CD8-positive, alpha-beta memory T cell (primary cell): Measurements from ENCODE around the gene KCNMA1. TPM values are rescaled to one million over a fixed set of nuclear protein-coding genes. Genes with fewer than 3 reads are reported as not detected.
A peak's percentile ranks its signal among the peaks of the same experiment; 100 is the strongest.

Experiments used
- CTCF ChIA-PET: fragments of 350-600 bp; sonication (Branson Sonifier 250); formaldehyde crosslinking; loops from one replicate; lab custom pipeline; 2021; ENCODE audit warnings: antibody characterized with exemption; lab: Charles Lee
- POLR2A ChIA-PET: fragments of 350-600 bp; sonication (Branson Sonifier 250); formaldehyde crosslinking; loops from one replicate; lab custom pipeline; 2021; ENCODE audit warnings: antibody characterized with exemption; lab: Charles Lee
- DNase-seq, 5 donors: peaks; one replicate each; pipeline versions ENCODE4 v3.0.0 to v3.0.0-alpha.2; 2020 to 2022; ENCODE audit warnings: mixed read lengths in 1 of 5
- H3K27ac ChIP-seq: one replicate; pipeline ENCODE4 v1.7.0; 2013; ENCODE audit warnings: low read depth, mild to moderate bottlenecking, low read length, moderate library complexity
- H3K27me3 ChIP-seq: 2 replicates; pipeline ENCODE4 v1.7.0; 2013; ENCODE audit warnings: low read length, mild to moderate bottlenecking; ENCODE audit not compliant: insufficient read depth, poor library complexity, severe bottlenecking
- H3K36me3 ChIP-seq: 2 replicates; pipeline ENCODE4 v1.7.0; 2013; ENCODE audit warnings: mild to moderate bottlenecking, low read length, moderate library complexity; ENCODE audit not compliant: insufficient read depth
- H3K4me1 ChIP-seq: 2 replicates; pipeline ENCODE4 v1.7.0; 2013; ENCODE audit warnings: mild to moderate bottlenecking, low read length, moderate library complexity; ENCODE audit not compliant: insufficient read depth
- H3K4me3 ChIP-seq: 2 replicates; pipeline ENCODE4 v1.7.0; 2013; ENCODE audit warnings: mild to moderate bottlenecking, low read length
- H3K9me3 ChIP-seq: 2 replicates; pipeline ENCODE4 v1.7.0; 2013; ENCODE audit warnings: mild to moderate bottlenecking, low read length
- H3K27ac Mint-ChIP-seq, 8 donors: one replicate each; pipeline ENCODE4 v1.8.0; 2020 to 2021; ENCODE audit warnings: mixed read lengths in 8 of 8, mild to moderate bottlenecking in 6 of 8, inconsistent platforms in 3 of 8, moderate library complexity in 3 of 8
- H3K27me3 Mint-ChIP-seq, 2 donors: one replicate each; pipeline ENCODE4 v1.8.0; 2020 to 2021; ENCODE audit warnings: mixed read lengths in 2 of 2, mild to moderate bottlenecking in 1 of 2, moderate library complexity in 1 of 2
- H3K36me3 Mint-ChIP-seq, 3 donors: one replicate each; pipeline ENCODE4 v1.8.0; 2020 to 2021; ENCODE audit warnings: mixed read lengths in 3 of 3, inconsistent platforms in 1 of 3, mild to moderate bottlenecking in 1 of 3
- H3K4me1 Mint-ChIP-seq, 3 donors: one replicate each; pipeline ENCODE4 v1.8.0; 2020 to 2021; ENCODE audit warnings: mixed read lengths in 3 of 3, inconsistent platforms in 1 of 3, mild to moderate bottlenecking in 1 of 3
- H3K4me3 Mint-ChIP-seq, 7 donors: one replicate each; pipeline ENCODE4 v1.8.0; 2020 to 2021; ENCODE audit warnings: mixed read lengths in 7 of 7, mild to moderate bottlenecking in 6 of 7, moderate library complexity in 4 of 7, inconsistent platforms in 2 of 7
- H3K9me3 Mint-ChIP-seq, 5 donors: one replicate each; pipeline ENCODE4 v1.8.0; 2020 to 2022; ENCODE audit warnings: mixed read lengths in 5 of 5, mild to moderate bottlenecking in 3 of 5, moderate library complexity in 2 of 5, inconsistent platforms in 1 of 5
- polyA plus RNA-seq: library from polyadenylated mRNA; unstranded; fragments of 300-500 nt; fragmentation: Illumina TruSeq; gene quantifications from one replicate; pipeline ENCODE4 v1.2.3, GENCODE V29; 2021
- total RNA-seq, 2 experiments: library from RNA; stranded (reverse); gene quantifications; one replicate each; pipeline ENCODE4 v1.2.3, GENCODE V29; 2021

KCNMA1 gene
- total and polyA plus RNA-seq, 3 experiments from 2014 or later, result 0.20 to 0.31 TPM; not detected in 1

DNA sequence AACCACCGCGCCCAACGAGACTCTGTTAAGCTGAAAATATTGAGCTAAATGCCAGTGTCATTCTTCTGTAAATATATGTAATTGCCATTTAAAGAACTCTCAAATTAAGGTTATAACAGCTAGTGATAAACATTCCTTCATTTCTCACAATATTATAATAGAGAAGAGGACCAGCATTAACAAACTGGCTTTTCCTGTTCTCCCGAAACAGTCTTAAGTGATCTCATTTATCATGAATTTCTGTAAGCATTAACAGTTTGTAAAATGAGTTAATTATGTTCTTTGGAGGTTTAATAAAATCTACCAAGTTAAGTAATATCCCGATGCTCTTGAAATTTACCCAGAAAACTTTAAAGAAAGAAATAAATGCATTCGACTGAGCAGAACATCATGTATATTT lies 352.8 kb downstream of the KCNMA1 start:
- peaks cover 0 to 12% of the 10 kb centered on the region in 2 donors for H3K27me3 Mint-ChIP-seq
- peaks cover 0 to 9% (median 3%) of the 10 kb centered on the region in 5 donors for H3K9me3 Mint-ChIP-seq
- ChIA-PET CTCF (no interaction called here), POLR2A (no interaction called here)
- Histone ChIP-seq H3K9me3 (no peaks in the 10 kb centered on the region), H3K4me3 (no peak overlapping the region), H3K27me3 (no peaks in the 10 kb centered on the region), H3K27ac (no peak overlapping the region), H3K4me1 (peaks cover under 1% of the 10 kb centered on the region), H3K36me3 (no peaks in the 10 kb centered on the region)
- peaks cover 23 to 34% (median 26%) of the 10 kb centered on the region in 3 donors for H3K4me1 Mint-ChIP-seq
- no peak for DNase-seq
- no peak overlapping the region for H3K4me3 Mint-ChIP-seq
- no peak overlapping the region for H3K27ac Mint-ChIP-seq
- peaks cover 0 to 9% (median 0%) of the 10 kb centered on the region in 3 donors for H3K36me3 Mint-ChIP-seq

DNA sequence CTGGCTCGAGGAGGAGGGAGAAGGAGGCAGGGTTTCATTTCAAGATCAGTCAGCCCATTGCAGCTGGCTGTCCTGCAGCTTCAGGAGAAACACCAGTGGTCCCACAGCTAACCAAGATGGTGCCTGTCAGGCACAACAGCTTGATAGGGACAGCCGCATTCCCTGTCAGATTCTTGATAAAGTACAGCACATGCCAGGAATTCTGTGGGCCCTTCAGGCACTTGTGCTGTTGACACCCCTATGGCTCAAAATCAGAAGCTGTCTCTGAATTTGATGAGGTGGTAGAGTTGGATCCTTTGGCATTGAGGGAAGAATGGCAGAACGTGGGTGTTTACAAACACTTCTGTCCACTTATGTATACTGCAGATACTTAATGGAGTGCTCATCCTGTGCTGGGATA lies 354.3 kb downstream of the KCNMA1 start:
- Mint-ChIP-seq H3K4me3 (no peak overlapping the region), H3K27ac (no peak overlapping the region), H3K27me3 (peaks cover 0 to 12% of the 10 kb centered on the region in 2 donors), H3K4me1 (peaks cover 34 to 39% (median 36%) of the 10 kb centered on the region in 3 donors), H3K36me3 (peaks cover 0 to 17% (median 0%) of the 10 kb centered on the region in 3 donors), H3K9me3 (peaks cover 0 to 10% (median 7%) of the 10 kb centered on the region in 5 donors)
- Histone ChIP-seq H3K27ac (no peak overlapping the region), H3K4me3 (no peak overlapping the region), H3K4me1 (peaks cover 5% of the 10 kb centered on the region), H3K9me3 (no peaks in the 10 kb centered on the region), H3K36me3 (no peaks in the 10 kb centered on the region), H3K27me3 (no peaks in the 10 kb centered on the region)
- DNase-seq, result no peak
- CTCF ChIA-PET, result no interaction called here
- POLR2A ChIA-PET, result interaction anchor here (0.6 kb wide), 1 partner anchor 458 kb away, joined by 5 read pairs; no protein-coding TSS in a partner anchor

DNA sequence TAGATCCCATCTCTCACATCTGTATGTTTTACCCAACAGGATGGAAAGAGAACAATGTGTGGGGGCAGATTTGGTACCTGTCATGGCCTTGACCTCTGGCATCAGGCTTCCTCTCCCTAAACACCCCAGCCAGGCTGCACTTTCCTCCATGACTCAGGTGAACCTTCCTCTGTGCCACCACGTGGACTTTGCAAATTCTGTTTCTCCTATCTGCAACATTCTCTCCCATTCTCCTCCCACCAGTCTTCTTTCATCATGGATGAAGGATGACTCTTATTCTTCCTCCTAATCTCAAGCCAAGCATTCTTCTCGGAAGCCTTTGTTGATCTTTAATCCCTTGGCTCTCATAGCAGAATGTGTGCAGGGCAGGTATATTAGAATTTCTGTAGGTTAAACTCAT lies 355.4 kb downstream of the KCNMA1 start:
- POLR2A ChIA-PET, result no interaction called here
- peaks cover 5% of the 10 kb centered on the region for H3K4me1 ChIP-seq
- peak overlapping the region in 4 of 7 donors; percentile 21 to 66 (median 34) for H3K4me3 Mint-ChIP-seq

DNA sequence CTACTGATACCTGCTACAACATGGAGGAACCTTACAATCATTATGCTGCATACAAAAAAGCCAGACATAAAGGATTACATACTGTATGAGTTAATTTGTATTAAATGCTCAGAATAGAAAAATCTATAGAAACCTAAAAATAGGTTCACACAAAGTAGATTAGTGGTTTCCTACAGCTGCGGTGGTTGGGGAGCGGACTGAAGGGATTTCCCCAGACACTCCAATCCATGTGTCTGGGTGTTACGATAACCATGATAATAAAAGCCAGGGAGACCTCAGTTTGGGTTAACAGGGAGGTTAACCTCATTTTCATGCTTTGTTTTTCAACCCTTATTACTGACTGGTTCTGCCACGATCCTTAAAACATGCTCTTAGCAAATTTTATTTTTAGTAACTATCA lies 355.9 kb downstream of the KCNMA1 start:
- Histone ChIP-seq H3K36me3 (no peaks in the 10 kb centered on the region), H3K27me3 (no peaks in the 10 kb centered on the region), H3K9me3 (no peaks in the 10 kb centered on the region), H3K4me3 (no peak overlapping the region), H3K27ac (no peak overlapping the region), H3K4me1 (peaks cover 5% of the 10 kb centered on the region)
- peaks cover 0 to 12% of the 10 kb centered on the region in 2 donors for H3K27me3 Mint-ChIP-seq
- POLR2A ChIA-PET, result no interaction called here
- CTCF ChIA-PET, result no interaction called here
- peaks cover 0 to 10% (median 7%) of the 10 kb centered on the region in 5 donors for H3K9me3 Mint-ChIP-seq
- peak overlapping the region in 6 of 7 donors; percentile 19 to 66 (median 34) for H3K4me3 Mint-ChIP-seq
- peaks cover 0 to 17% (median 0%) of the 10 kb centered on the region in 3 donors for H3K36me3 Mint-ChIP-seq
- peaks cover 41 to 50% (median 42%) of the 10 kb centered on the region in 3 donors for H3K4me1 Mint-ChIP-seq
- DNase-seq, result peak in 1 of 5 donors; percentile 14
- peak overlapping the region in 1 of 8 donors; percentile 12 for H3K27ac Mint-ChIP-seq

More for the DNA sequence above, 355.4 kb downstream of the KCNMA1 start:
- H3K9me3 Mint-ChIP-seq, result peaks cover 0 to 10% (median 7%) of the 10 kb centered on the region in 5 donors
- no peak overlapping the region for H3K27ac ChIP-seq
- CTCF ChIA-PET, result no interaction called here
- no peaks in the 10 kb centered on the region for H3K9me3 ChIP-seq
- H3K36me3 ChIP-seq, result no peaks in the 10 kb centered on the region
- H3K4me1 Mint-ChIP-seq, result peaks cover 41 to 49% (median 42%) of the 10 kb centered on the region in 3 donors
- no peaks in the 10 kb centered on the region for H3K27me3 ChIP-seq
- no peak overlapping the region for H3K4me3 ChIP-seq
- H3K27ac Mint-ChIP-seq, result peak overlapping the region in 1 of 8 donors; percentile 18
- peaks cover 0 to 17% (median 0%) of the 10 kb centered on the region in 3 donors for H3K36me3 Mint-ChIP-seq
- no peak for DNase-seq
- H3K27me3 Mint-ChIP-seq, result peaks cover 0 to 12% of the 10 kb centered on the region in 2 donors

DNA sequence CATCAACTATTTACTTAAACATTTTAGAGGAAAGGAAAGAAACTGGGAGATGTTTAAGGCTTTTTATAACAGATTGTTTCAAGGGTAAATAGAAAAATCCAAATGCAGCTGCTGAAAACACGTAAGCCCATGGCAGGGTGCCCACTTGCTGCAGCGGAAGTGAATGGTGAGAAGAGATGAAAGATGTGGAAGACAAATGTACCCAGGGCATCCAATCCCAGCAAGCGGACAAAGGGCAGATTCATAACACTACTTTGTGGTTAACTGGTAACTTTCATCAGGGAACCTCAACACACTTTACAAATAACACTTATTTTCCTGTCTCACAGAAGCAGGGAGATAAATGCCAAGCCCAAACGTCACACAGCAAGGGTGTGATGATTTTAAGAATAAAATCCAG lies 358.4 kb downstream of the KCNMA1 start:
- Mint-ChIP-seq H3K9me3 (peaks cover 0 to 10% (median 7%) of the 10 kb centered on the region in 5 donors), H3K27ac (peak overlapping the region in 3 of 8 donors; percentile 14 to 58 (median 35)), H3K36me3 (peaks cover 0 to 17% (median 0%) of the 10 kb centered on the region in 3 donors), H3K4me1 (peaks cover 41 to 50% (median 42%) of the 10 kb centered on the region in 3 donors), H3K27me3 (peaks cover 0 to 12% of the 10 kb centered on the region in 2 donors), H3K4me3 (peak overlapping the region in 6 of 7 donors; percentile 9 to 59 (median 24))
- peak in 3 of 5 donors; percentile 39 to 73 (median 68) for DNase-seq
- peaks cover 5% of the 10 kb centered on the region for H3K4me1 ChIP-seq
- ChIA-PET POLR2A (interaction anchor here (1.0 kb wide), 1 partner anchor 13 kb away, joined by 3 read pairs; no protein-coding TSS in a partner anchor), CTCF (no interaction called here)
- H3K27ac ChIP-seq, result no peak overlapping the region
- no peaks in the 10 kb centered on the region for H3K27me3 ChIP-seq
- H3K9me3 ChIP-seq, result no peaks in the 10 kb centered on the region
- H3K4me3 ChIP-seq, result no peak overlapping the region
- H3K36me3 ChIP-seq, result no peaks in the 10 kb centered on the region

DNA sequence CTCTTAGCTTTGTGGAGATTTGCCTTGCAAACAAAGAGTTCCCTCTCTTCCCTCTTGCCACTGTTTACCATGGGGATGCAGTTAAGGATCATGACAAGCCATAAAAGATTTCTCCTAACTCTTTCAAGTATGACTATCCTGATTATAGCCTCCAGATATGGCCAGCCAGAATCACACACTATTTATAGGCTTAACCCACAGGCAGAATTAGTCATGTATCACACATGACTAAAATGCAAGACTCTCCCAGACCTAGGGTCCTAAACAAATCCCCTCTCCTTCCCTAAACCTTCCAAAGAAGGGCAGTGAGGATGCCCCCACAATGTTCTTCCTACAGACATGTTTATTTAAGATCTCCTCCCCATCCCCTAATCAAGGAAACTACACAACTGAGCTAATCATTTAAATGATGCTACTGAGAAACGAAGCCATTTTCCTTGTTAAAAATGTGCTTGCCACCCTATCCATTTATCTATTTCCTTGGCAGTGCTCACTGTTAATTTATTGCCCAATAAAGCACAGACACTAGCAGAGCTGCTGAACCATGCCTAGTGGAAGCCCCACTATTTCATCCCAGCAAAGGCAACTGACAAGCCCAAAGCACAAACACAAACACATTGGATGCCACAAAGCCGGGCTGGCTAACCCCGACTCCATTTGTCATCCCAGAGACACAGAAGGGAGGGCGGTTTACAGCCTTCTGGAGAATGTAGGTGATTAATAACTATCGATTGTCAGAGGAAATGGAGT lies 363.4 kb downstream of the KCNMA1 start:
- peak overlapping the region in 1 of 7 donors; percentile 25 for H3K4me3 Mint-ChIP-seq
- H3K4me1 Mint-ChIP-seq, result peaks cover 20 to 27% (median 23%) of the 10 kb centered on the region in 3 donors
- no peak for DNase-seq
- Histone ChIP-seq H3K27ac (no peak overlapping the region), H3K4me1 (no peaks in the 10 kb centered on the region), H3K27me3 (no peaks in the 10 kb centered on the region), H3K36me3 (no peaks in the 10 kb centered on the region), H3K9me3 (no peaks in the 10 kb centered on the region), H3K4me3 (no peak overlapping the region)
- H3K27me3 Mint-ChIP-seq, result peaks cover 0 to 3% of the 10 kb centered on the region in 2 donors
- H3K9me3 Mint-ChIP-seq, result peaks cover 0 to 2% (median 0%) of the 10 kb centered on the region in 5 donors
- CTCF ChIA-PET, result no interaction called here
- peak overlapping the region in 1 of 8 donors; percentile 32 for H3K27ac Mint-ChIP-seq
- H3K36me3 Mint-ChIP-seq, result peaks cover 0 to 5% (median 0%) of the 10 kb centered on the region in 3 donors
- POLR2A ChIA-PET, result no interaction called here

DNA sequence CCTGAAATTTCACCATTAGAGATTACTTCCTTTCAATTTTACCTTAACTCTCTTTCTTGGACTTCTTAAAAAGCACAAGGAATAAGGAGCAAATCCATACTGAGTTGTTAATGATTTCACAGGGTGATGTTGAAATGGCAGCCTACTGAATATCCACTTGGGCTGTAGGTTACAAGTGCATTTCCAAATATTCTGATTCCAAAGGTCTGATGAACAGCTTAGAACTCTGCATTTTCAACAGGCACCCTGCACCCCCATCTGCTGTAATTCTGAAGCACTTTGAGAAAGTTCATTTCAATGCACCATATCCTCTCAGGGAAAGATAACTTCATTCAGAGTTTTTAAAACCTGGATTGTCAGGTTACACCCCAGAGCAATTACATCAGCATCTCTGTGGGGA lies 368.4 kb downstream of the KCNMA1 start:
- no peak overlapping the region for H3K27ac ChIP-seq
- Mint-ChIP-seq H3K36me3 (no peaks in the 10 kb centered on the region), H3K27me3 (peaks cover 0 to 3% of the 10 kb centered on the region in 2 donors), H3K4me3 (no peak overlapping the region), H3K27ac (peak overlapping the region in 1 of 8 donors; percentile 81), H3K9me3 (no peaks in the 10 kb centered on the region), H3K4me1 (peaks cover 22 to 31% (median 24%) of the 10 kb centered on the region in 3 donors)
- CTCF ChIA-PET, result no interaction called here
- no peak overlapping the region for H3K4me3 ChIP-seq
- no peaks in the 10 kb centered on the region for H3K27me3 ChIP-seq
- H3K4me1 ChIP-seq, result peaks cover 13% of the 10 kb centered on the region
- no peaks in the 10 kb centered on the region for H3K9me3 ChIP-seq
- no peaks in the 10 kb centered on the region for H3K36me3 ChIP-seq
- no peak for DNase-seq
- POLR2A ChIA-PET, result no interaction called here

DNA sequence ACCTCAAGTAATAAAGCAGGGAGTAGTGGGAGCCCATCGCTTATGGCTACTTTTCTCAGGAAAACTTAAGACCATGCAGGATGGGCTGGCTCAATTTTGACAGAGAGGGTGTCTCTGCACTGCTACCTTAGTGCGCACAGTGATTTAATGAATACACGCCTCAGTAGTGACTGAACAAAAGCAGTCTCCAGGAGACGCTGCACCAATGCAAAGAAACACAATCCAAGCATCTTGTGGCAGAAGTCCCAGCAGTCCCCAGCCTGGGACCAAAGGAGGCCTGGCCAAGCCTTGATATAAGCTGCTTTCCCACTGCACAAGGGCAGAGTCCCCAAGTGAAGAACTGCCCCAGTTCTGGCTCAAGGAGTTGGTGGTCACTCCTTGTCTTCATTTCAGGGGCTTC lies 368.9 kb downstream of the KCNMA1 start:
- Mint-ChIP-seq H3K9me3 (no peaks in the 10 kb centered on the region), H3K4me1 (peaks cover 26 to 36% (median 29%) of the 10 kb centered on the region in 3 donors), H3K4me3 (no peak overlapping the region), H3K27me3 (peaks cover 0 to 3% of the 10 kb centered on the region in 2 donors), H3K36me3 (no peaks in the 10 kb centered on the region), H3K27ac (no peak overlapping the region)
- Histone ChIP-seq H3K36me3 (no peaks in the 10 kb centered on the region), H3K27ac (no peak overlapping the region), H3K4me3 (no peak overlapping the region), H3K27me3 (no peaks in the 10 kb centered on the region), H3K4me1 (peaks cover 15% of the 10 kb centered on the region), H3K9me3 (no peaks in the 10 kb centered on the region)
- ChIA-PET CTCF (no interaction called here), POLR2A (no interaction called here)
- DNase-seq, result no peak
